ENCODE results near the gene MEI4. TPM values are rescaled to one million over a fixed set of nuclear protein-coding genes. Genes with fewer than 3 reads are reported as not detected.

Gene MEI4
- polyA plus RNA-seq, 10 donors, result 0.05 to 0.24 (median 0.09) TPM; not detected in 3

- DNase-seq, result no peak
These were observed 309.2 kb downstream of the MEI4 start for GRCh38 chr6:77962070-77962469.

- no peak for DNase-seq
These were observed 312.6 kb downstream of the MEI4 start for GRCh38 chr6:77965449-77965848.

- no peak for DNase-seq
These were observed 319.5 kb downstream of the MEI4 start for GRCh38 chr6:77972334-77972733.

Other genes with a start within 250 kb of the MEI4 start
- under 1 TPM in 3 of 10 donors, not detected in 7; 0.05 to 0.19 (median 0.17) TPM for gene HTR1B, start 189.5 kb upstream of the MEI4 start, polyA plus RNA-seq (ENCODE audit: insufficient read length in 10 of 10)